ENCODE data around the gene HSPG2. TPM values are rescaled to one million over a fixed set of nuclear protein-coding genes. Genes with fewer than 3 reads are reported as not detected.

Gene HSPG2
- total RNA-seq, 1 donor from 2014 or later, result 28.7 TPM

DNA sequence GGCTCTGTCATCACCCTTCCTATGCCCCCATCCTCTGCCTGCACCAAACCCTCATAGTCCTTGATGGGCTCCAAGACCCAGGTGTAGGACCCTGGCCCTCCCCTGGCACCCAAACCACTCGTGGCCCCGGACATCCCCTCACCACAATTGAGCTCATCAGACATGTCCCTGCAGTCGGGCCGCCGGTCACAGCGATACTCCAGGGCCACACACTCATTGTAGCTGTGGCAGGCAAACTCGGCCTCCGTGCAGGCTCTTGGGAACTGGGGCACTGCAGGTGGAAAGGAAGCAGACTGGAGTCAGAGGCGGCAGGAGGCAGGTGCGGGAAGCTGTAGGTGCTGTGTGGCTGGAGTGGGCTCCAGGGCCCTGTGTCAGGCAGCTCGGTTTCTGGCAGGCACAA is 49.3 kb downstream of the HSPG2 start:
- peaks cover 53% of the 10 kb centered on the region for H3K36me3 ChIP-seq (ENCODE audit: control insufficient read depth, insufficient read depth, low read length)
- H3K27me3 ChIP-seq (ENCODE audit: control insufficient read depth, insufficient read depth, low read length), result no peaks in the 10 kb centered on the region
- TF ChIP-seq CTCF (IDR thresholded peaks at IDR 0.05; ENCODE audit: insufficient read depth, low read length, severe bottlenecking), result no peak
- no peak for FAIRE-seq
- DNase-seq (ENCODE audit: low read depth), result no peak
- no peak overlapping the region for H3K4me3 ChIP-seq (ENCODE audit: low read depth, low read length)

GRCh38 chr1:21887216-21887736 is 49.8 kb downstream of the HSPG2 start:
- no peak for TF ChIP-seq CTCF (IDR thresholded peaks at IDR 0.05; ENCODE audit: insufficient read depth, low read length, severe bottlenecking)
- H3K36me3 ChIP-seq (ENCODE audit: control insufficient read depth, insufficient read depth, low read length), result peaks cover 52% of the 10 kb centered on the region
- FAIRE-seq, result no peak

GRCh38 chr1:21886486-21887215 is 50.5 kb downstream of the HSPG2 start:
- H3K36me3 ChIP-seq (ENCODE audit: control insufficient read depth, insufficient read depth, low read length), result peaks cover 50% of the 10 kb centered on the region
- no peak for TF ChIP-seq CTCF (IDR thresholded peaks at IDR 0.05; ENCODE audit: insufficient read depth, low read length, severe bottlenecking)

More at GRCh38 chr1:21887216-21887736, 49.8 kb downstream of the HSPG2 start:
- Histone ChIP-seq H3K27me3 (ENCODE audit: control insufficient read depth, insufficient read depth, low read length) (no peaks in the 10 kb centered on the region), H3K4me3 (ENCODE audit: low read depth, low read length) (no peak overlapping the region)
- no peak for DNase-seq (ENCODE audit: low read depth)

GRCh38 chr1:21885236-21886037 is 51.7 kb downstream of the HSPG2 start:
- TF ChIP-seq CTCF (IDR thresholded peaks at IDR 0.05; ENCODE audit: insufficient read depth, low read length, severe bottlenecking), result no peak
- H3K27me3 ChIP-seq (ENCODE audit: control insufficient read depth, insufficient read depth, low read length), result no peaks in the 10 kb centered on the region
- H3K36me3 ChIP-seq (ENCODE audit: control insufficient read depth, insufficient read depth, low read length), result peaks cover 49% of the 10 kb centered on the region
- DNase-seq (ENCODE audit: low read depth) (no peak), FAIRE-seq (no peak)
- H3K4me3 ChIP-seq (ENCODE audit: low read depth, low read length), result no peak overlapping the region

More at GRCh38 chr1:21886486-21887215, 50.5 kb downstream of the HSPG2 start:
- no peak for DNase-seq (ENCODE audit: low read depth)
- FAIRE-seq, result no peak
- H3K27me3 ChIP-seq (ENCODE audit: control insufficient read depth, insufficient read depth, low read length), result no peaks in the 10 kb centered on the region
- no peak overlapping the region for H3K4me3 ChIP-seq (ENCODE audit: low read depth, low read length)

- TF ChIP-seq CTCF (IDR thresholded peaks at IDR 0.05; ENCODE audit: insufficient read depth, low read length, severe bottlenecking), result no peak
- Histone ChIP-seq H3K36me3 (ENCODE audit: control insufficient read depth, insufficient read depth, low read length) (peaks cover 52% of the 10 kb centered on the region), H3K4me3 (ENCODE audit: low read depth, low read length) (no peak overlapping the region), H3K27me3 (ENCODE audit: control insufficient read depth, insufficient read depth, low read length) (no peaks in the 10 kb centered on the region)
- DNase-seq (ENCODE audit: low read depth), result no peak
- no peak for FAIRE-seq
Measured at GRCh38 chr1:21884456-21885235, 52.5 kb downstream of the HSPG2 start.

Data from bronchial epithelial cell (primary cell).